ENCODE results near the gene ISYNA1.

- TF ChIP-seq POLR2AphosphoS5 (IDR thresholded peaks at IDR 0.05), result no peak
- TF ChIP-seq POLR2A (IDR thresholded peaks at IDR 0.05), result no peak
These were observed 28.0 kb upstream of the ISYNA1 start for GRCh38 chr19:18465964-18466339.

Data from prostate gland (tissue), 1 donor.